ENCODE measurements around the gene GRB2.
"Not testable (repeated sequence)": the region's sequence is repeated elsewhere in the genome, so short reads cannot be mapped to it uniquely, and the experiment has no call there.

DNA sequence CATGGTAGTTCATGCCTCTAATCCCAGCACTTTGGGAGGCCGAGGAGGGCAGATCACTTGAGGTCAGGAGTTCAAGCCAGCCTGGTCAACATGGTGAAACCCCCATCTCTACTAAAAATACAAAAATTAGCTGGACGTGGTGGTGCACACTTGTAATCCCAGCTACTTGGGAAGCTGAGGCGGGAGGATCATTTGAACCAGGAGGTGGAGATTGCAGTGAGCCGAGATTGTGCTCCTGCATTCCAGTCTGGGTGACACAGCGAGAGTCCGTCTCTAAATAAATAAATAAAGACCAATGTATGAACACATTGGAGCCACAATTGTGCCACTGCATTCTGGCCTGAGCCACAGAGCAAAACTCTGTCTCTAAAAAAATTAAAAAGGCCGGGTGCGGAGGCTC, 31.9 kb upstream of the GRB2 start:
- TF ChIP-seq, protein P1, sequence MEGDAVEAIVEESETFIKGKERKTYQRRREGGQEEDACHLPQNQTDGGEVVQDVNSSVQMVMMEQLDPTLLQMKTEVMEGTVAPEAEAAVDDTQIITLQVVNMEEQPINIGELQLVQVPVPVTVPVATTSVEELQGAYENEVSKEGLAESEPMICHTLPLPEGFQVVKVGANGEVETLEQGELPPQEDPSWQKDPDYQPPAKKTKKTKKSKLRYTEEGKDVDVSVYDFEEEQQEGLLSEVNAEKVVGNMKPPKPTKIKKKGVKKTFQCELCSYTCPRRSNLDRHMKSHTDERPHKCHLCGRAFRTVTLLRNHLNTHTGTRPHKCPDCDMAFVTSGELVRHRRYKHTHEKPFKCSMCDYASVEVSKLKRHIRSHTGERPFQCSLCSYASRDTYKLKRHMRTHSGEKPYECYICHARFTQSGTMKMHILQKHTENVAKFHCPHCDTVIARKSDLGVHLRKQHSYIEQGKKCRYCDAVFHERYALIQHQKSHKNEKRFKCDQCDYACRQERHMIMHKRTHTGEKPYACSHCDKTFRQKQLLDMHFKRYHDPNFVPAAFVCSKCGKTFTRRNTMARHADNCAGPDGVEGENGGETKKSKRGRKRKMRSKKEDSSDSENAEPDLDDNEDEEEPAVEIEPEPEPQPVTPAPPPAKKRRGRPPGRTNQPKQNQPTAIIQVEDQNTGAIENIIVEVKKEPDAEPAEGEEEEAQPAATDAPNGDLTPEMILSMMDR (IDR thresholded peaks at IDR 0.05 in 8 of 11, conservative IDR thresholded peaks at IDR 0.05 in 3 of 11), result not testable (repeated sequence)
- TF ChIP-seq POLR2A (IDR thresholded peaks at IDR 0.05), result not testable (repeated sequence)

Data from spleen (tissue), 7 donors.